Measurements from ENCODE around the gene PRRC2C.
A peak's percentile ranks its signal among the peaks of the same experiment; 100 is the strongest.
"Not testable (repeated sequence)": the region's sequence is repeated elsewhere in the genome, so short reads cannot be mapped to it uniquely, and the experiment has no call there.

The PRRC2C gene

GRCh38 chr1:171507435-171507834 is 22.1 kb downstream of the PRRC2C start:
- Mint-ChIP-seq H3K27me3 (no peaks in the 10 kb centered on the region), H3K9me3 (no peaks in the 10 kb centered on the region), H3K4me3 (peak overlapping the region; percentile 66), H3K4me1 (ENCODE audit: low read depth in 2 of 2) (peaks cover 71 to 94% of the 10 kb centered on the region in 2 donors), H3K27ac (peak overlapping the region; percentile 75 to 91), H3K36me3 (ENCODE audit: insufficient read depth) (peaks cover 26% of the 10 kb centered on the region)
- DNase-seq (no peak), ATAC-seq (replicated peaks) (no peak)

- no peak for ATAC-seq (replicated peaks)
- no peak for DNase-seq
- H3K27me3 Mint-ChIP-seq: no peaks in the 10 kb centered on the region
- H3K36me3 Mint-ChIP-seq (ENCODE audit: insufficient read depth): peaks cover 34% of the 10 kb centered on the region
- peak overlapping the region; percentile 48 to 66 for H3K4me3 Mint-ChIP-seq
- peaks cover 60 to 77% of the 10 kb centered on the region in 2 donors for H3K4me1 Mint-ChIP-seq (ENCODE audit: low read depth in 2 of 2)
- no peaks in the 10 kb centered on the region for H3K9me3 Mint-ChIP-seq
- H3K27ac Mint-ChIP-seq: peak overlapping the region in 1 of 2 donors; percentile 30
These were observed 23.9 kb downstream of the PRRC2C start for GRCh38 chr1:171509191-171509590.

GRCh38 chr1:171513743-171514142 is 28.4 kb downstream of the PRRC2C start:
- H3K4me3 Mint-ChIP-seq: no peak overlapping the region
- DNase-seq (no peak), ATAC-seq (replicated peaks) (no peak)
- H3K4me1 Mint-ChIP-seq (ENCODE audit: low read depth in 2 of 2): peaks cover 30 to 46% of the 10 kb centered on the region in 2 donors
- no peaks in the 10 kb centered on the region for H3K9me3 Mint-ChIP-seq
- H3K27me3 Mint-ChIP-seq: no peaks in the 10 kb centered on the region
- H3K27ac Mint-ChIP-seq: peak overlapping the region in 1 of 2 donors; percentile 57
- peaks cover 61% of the 10 kb centered on the region for H3K36me3 Mint-ChIP-seq (ENCODE audit: insufficient read depth)

GRCh38 chr1:171515299-171515698 is 30.0 kb downstream of the PRRC2C start:
- peak overlapping the region; percentile 4 to 66 for H3K27ac Mint-ChIP-seq
- H3K36me3 Mint-ChIP-seq (ENCODE audit: insufficient read depth): peaks cover 74% of the 10 kb centered on the region
- ATAC-seq (replicated peaks) (no peak), DNase-seq (no peak)
- H3K27me3 Mint-ChIP-seq: no peaks in the 10 kb centered on the region
- H3K4me3 Mint-ChIP-seq: no peak overlapping the region
- peaks cover 19 to 34% of the 10 kb centered on the region in 2 donors for H3K4me1 Mint-ChIP-seq (ENCODE audit: low read depth in 2 of 2)
- H3K9me3 Mint-ChIP-seq: no peaks in the 10 kb centered on the region

- H3K9me3 Mint-ChIP-seq: no peaks in the 10 kb centered on the region
- no peak for ATAC-seq (replicated peaks)
- peaks cover 15 to 29% of the 10 kb centered on the region in 2 donors for H3K4me1 Mint-ChIP-seq (ENCODE audit: low read depth in 2 of 2)
- H3K4me3 Mint-ChIP-seq: no peak overlapping the region
- peaks cover 78% of the 10 kb centered on the region for H3K36me3 Mint-ChIP-seq (ENCODE audit: insufficient read depth)
- H3K27ac Mint-ChIP-seq: peak overlapping the region; percentile 4 to 66
- H3K27me3 Mint-ChIP-seq: no peaks in the 10 kb centered on the region
- no peak for DNase-seq
These were observed 30.4 kb downstream of the PRRC2C start for GRCh38 chr1:171515741-171516140.

GRCh38 chr1:171521567-171521966 is 36.2 kb downstream of the PRRC2C start:
- Mint-ChIP-seq H3K9me3 (no peaks in the 10 kb centered on the region), H3K4me1 (ENCODE audit: low read depth in 2 of 2) (peaks cover 2 to 7% of the 10 kb centered on the region in 2 donors), H3K4me3 (no peak overlapping the region), H3K27me3 (no peaks in the 10 kb centered on the region), H3K27ac (peak overlapping the region in 1 of 2 donors; percentile 2), H3K36me3 (ENCODE audit: insufficient read depth) (peaks cover 98% of the 10 kb centered on the region)
- DNase-seq: no peak
- ATAC-seq (replicated peaks): no peak

- no peak for ATAC-seq (replicated peaks)
- H3K27ac Mint-ChIP-seq: no peak overlapping the region
- DNase-seq: no peak
- peaks cover 97% of the 10 kb centered on the region for H3K36me3 Mint-ChIP-seq (ENCODE audit: insufficient read depth)
- H3K27me3 Mint-ChIP-seq: no peaks in the 10 kb centered on the region
- peaks cover 6 to 11% of the 10 kb centered on the region in 2 donors for H3K4me1 Mint-ChIP-seq (ENCODE audit: low read depth in 2 of 2)
- no peaks in the 10 kb centered on the region for H3K9me3 Mint-ChIP-seq
- H3K4me3 Mint-ChIP-seq: no peak overlapping the region
These were observed 45.3 kb downstream of the PRRC2C start for GRCh38 chr1:171530676-171531075.

GRCh38 chr1:171532520-171532919 is 47.2 kb downstream of the PRRC2C start:
- H3K4me3 Mint-ChIP-seq: peak overlapping the region in 1 of 2 donors; percentile 16
- H3K4me1 Mint-ChIP-seq (ENCODE audit: low read depth in 2 of 2): peaks cover 6 to 16% of the 10 kb centered on the region in 2 donors
- no peak for DNase-seq
- no peaks in the 10 kb centered on the region for H3K9me3 Mint-ChIP-seq
- H3K27ac Mint-ChIP-seq: peak overlapping the region; percentile 30 to 61
- H3K36me3 Mint-ChIP-seq (ENCODE audit: insufficient read depth): peaks cover 98% of the 10 kb centered on the region
- H3K27me3 Mint-ChIP-seq: no peaks in the 10 kb centered on the region
- ATAC-seq (replicated peaks): no peak

GRCh38 chr1:171545523-171545922 is 60.2 kb downstream of the PRRC2C start:
- no peak overlapping the region for H3K4me3 Mint-ChIP-seq
- ATAC-seq (replicated peaks): no peak
- no peaks in the 10 kb centered on the region for H3K27me3 Mint-ChIP-seq
- peaks cover 95% of the 10 kb centered on the region for H3K36me3 Mint-ChIP-seq (ENCODE audit: insufficient read depth)
- H3K9me3 Mint-ChIP-seq: no peaks in the 10 kb centered on the region
- DNase-seq: no peak
- peak overlapping the region in 1 of 2 donors; percentile 46 for H3K27ac Mint-ChIP-seq
- H3K4me1 Mint-ChIP-seq (ENCODE audit: low read depth in 2 of 2): peaks cover 3 to 17% of the 10 kb centered on the region in 2 donors

GRCh38 chr1:171550050-171550449 is 64.7 kb downstream of the PRRC2C start:
- Mint-ChIP-seq H3K4me3 (no peak overlapping the region), H3K9me3 (no peaks in the 10 kb centered on the region), H3K27ac (no peak overlapping the region), H3K27me3 (no peaks in the 10 kb centered on the region), H3K36me3 (ENCODE audit: insufficient read depth) (peaks cover 87% of the 10 kb centered on the region), H3K4me1 (ENCODE audit: low read depth in 2 of 2) (peaks cover 22 to 34% of the 10 kb centered on the region in 2 donors)
- DNase-seq (no peak), ATAC-seq (replicated peaks) (no peak)

GRCh38 chr1:171550598-171551100 is 65.3 kb downstream of the PRRC2C start:
- peaks cover 22 to 36% of the 10 kb centered on the region in 2 donors for H3K4me1 Mint-ChIP-seq (ENCODE audit: low read depth in 2 of 2)
- H3K27me3 Mint-ChIP-seq; ATAC-seq (replicated peaks); H3K27ac Mint-ChIP-seq; H3K9me3 Mint-ChIP-seq; DNase-seq; H3K4me3 Mint-ChIP-seq: not testable (repeated sequence)
- peaks cover 87% of the 10 kb centered on the region for H3K36me3 Mint-ChIP-seq (ENCODE audit: insufficient read depth)

GRCh38 chr1:171553960-171554359 is 68.6 kb downstream of the PRRC2C start:
- not testable (repeated sequence) for H3K27me3 Mint-ChIP-seq; H3K9me3 Mint-ChIP-seq; H3K4me3 Mint-ChIP-seq; DNase-seq; ATAC-seq (replicated peaks)
- Mint-ChIP-seq H3K27ac (peak overlapping the region in 1 of 2 donors; percentile 51), H3K36me3 (ENCODE audit: insufficient read depth) (peaks cover 90% of the 10 kb centered on the region), H3K4me1 (ENCODE audit: low read depth in 2 of 2) (peaks cover 22 to 36% of the 10 kb centered on the region in 2 donors)

- Mint-ChIP-seq H3K4me1 (ENCODE audit: low read depth in 2 of 2) (no peaks in the 10 kb centered on the region), H3K4me3 (no peak overlapping the region), H3K9me3 (no peaks in the 10 kb centered on the region), H3K36me3 (ENCODE audit: insufficient read depth) (peaks cover 54% of the 10 kb centered on the region), H3K27me3 (no peaks in the 10 kb centered on the region), H3K27ac (no peak overlapping the region)
- ATAC-seq (replicated peaks) (no peak), DNase-seq (no peak)
These were observed 78.3 kb downstream of the PRRC2C start for GRCh38 chr1:171563675-171564074.

- no peak overlapping the region for H3K27ac Mint-ChIP-seq
- H3K36me3 Mint-ChIP-seq (ENCODE audit: insufficient read depth): peaks cover 44% of the 10 kb centered on the region
- no peaks in the 10 kb centered on the region for H3K27me3 Mint-ChIP-seq
- H3K9me3 Mint-ChIP-seq: no peaks in the 10 kb centered on the region
- H3K4me3 Mint-ChIP-seq: no peak overlapping the region
- DNase-seq: no peak
- H3K4me1 Mint-ChIP-seq (ENCODE audit: low read depth in 2 of 2): peaks cover 0 to 5% of the 10 kb centered on the region in 2 donors
- ATAC-seq (replicated peaks): no peak
These were observed 81.1 kb downstream of the PRRC2C start for GRCh38 chr1:171566467-171566866.

Data from effector memory CD8-positive, alpha-beta T cell (primary cell).